Thyroid gland (tissue), 4 donors: ENCODE results near the gene CCL17. TPM values are rescaled to one million over a fixed set of nuclear protein-coding genes. Genes with fewer than 3 reads are reported as not detected.

Source experiments
- DNase-seq, 2 donors: peaks; one replicate each; pipeline ENCODE4 v3.0.0-alpha.2; 2019
- H3K27ac ChIP-seq, 3 donors: fragments of 200-600 bp; sonication (generic); 1 replicate in 2 of 3; 2 replicates in 1 of 3; pipeline ENCODE4 v1.5.1; 2016 to 2019; ENCODE audit warnings: mild to moderate bottlenecking in 1 of 3, moderate library complexity in 1 of 3
- H3K27me3 ChIP-seq: fragments of 200-600 bp; sonication (generic); one replicate; pipeline ENCODE4 v1.5.1; 2019
- H3K36me3 ChIP-seq, 2 donors: fragments of 200-600 bp; sonication (generic); one replicate each; pipeline ENCODE4 v1.5.1; 2016 to 2019
- H3K4me1 ChIP-seq, 2 donors: fragments of 200-600 bp; sonication (generic); one replicate each; pipeline ENCODE4 v1.5.1; 2017 to 2019
- H3K4me3 ChIP-seq, 3 donors: fragments of 200-600 bp; sonication (generic); replicated peaks in 1 of 3; 1 replicate in 2 of 3; 2 replicates in 1 of 3; pipeline ENCODE4 v1.5.1; 2016; ENCODE audit warnings: mild to moderate bottlenecking in 1 of 3
- H3K9me3 ChIP-seq: fragments of 200-600 bp; sonication (generic); one replicate; pipeline ENCODE4 v1.5.1; 2017
- CTCF ChIP-seq, 6 experiments: fragments of 200-600 bp in 3 of 6; fragments of 450-650 bp in 3 of 6; sonication (generic) in 3 of 6; IDR thresholded peaks; one replicate each; pipeline ENCODE4 v1.5.1; 2016 to 2019; ENCODE audit warnings: antibody characterized with exemption in 6 of 6, mild to moderate bottlenecking in 2 of 6, inconsistent platforms in 1 of 6, moderate library complexity in 1 of 6
- POLR2A ChIP-seq, 2 donors: fragments of 450-650 bp; IDR thresholded peaks; one replicate each; pipeline ENCODE4 v1.6.1; 2017; ENCODE audit warnings: antibody characterized with exemption in 2 of 2, mild to moderate bottlenecking in 2 of 2, moderate library complexity in 1 of 2
- WGBS, 2 donors: methylation state at CpG; one replicate each; pipeline ENCODE4 v1.1.5; 2017; 5-methylcytosine and 5-hydroxymethylcytosine counted together
- intact Hi-C: fragments of 100-400 bp; cut with DNase I; formaldehyde crosslinking; loops from one replicate; pipeline ENCODE4 v1.15.1; 2023
- total RNA-seq, 4 donors: library from RNA; depleted of rRNA; stranded (reverse); fragments of >200 nt; gene quantifications; one replicate each; pipeline ENCODE4 v1.2.3, GENCODE V29; 2016

The CCL17 gene
- total RNA-seq, 4 donors from 2014 or later, result not detected

GRCh38 chr16:57444711-57445110 lies 40.1 kb downstream of the CCL17 start:
- peaks cover 18 to 20% of the 10 kb centered on the region in 2 donors for H3K4me1 ChIP-seq
- TF ChIP-seq POLR2A (IDR thresholded peaks at IDR 0.05) (no peak), CTCF (IDR thresholded peaks at IDR 0.05) (no peak)
- no peak overlapping the region for H3K27ac ChIP-seq
- WGBS, 2 donors, result 82 to 86% methylated on average over 3 of the region's 3 CpGs
- no peak overlapping the region for H3K4me3 ChIP-seq
- H3K36me3 ChIP-seq, result peaks cover 0 to under 1% of the 10 kb centered on the region in 2 donors
- intact Hi-C loops, result no loop called here
- H3K9me3 ChIP-seq, result no peaks in the 10 kb centered on the region
- no peak for DNase-seq
- no peaks in the 10 kb centered on the region for H3K27me3 ChIP-seq

GRCh38 chr16:57445510-57445909 lies 40.9 kb downstream of the CCL17 start:
- TF ChIP-seq CTCF (IDR thresholded peaks at IDR 0.05) (no peak), POLR2A (IDR thresholded peaks at IDR 0.05) (no peak)
- Histone ChIP-seq H3K4me1 (peaks cover 18 to 20% of the 10 kb centered on the region in 2 donors), H3K9me3 (no peaks in the 10 kb centered on the region), H3K27me3 (no peaks in the 10 kb centered on the region), H3K4me3 (no peak overlapping the region), H3K36me3 (no peaks in the 10 kb centered on the region), H3K27ac (no peak overlapping the region)
- WGBS, 2 donors, result 92 to 94% methylated on average over 2 of the region's 2 CpGs
- DNase-seq, result no peak
- intact Hi-C loops, result no loop called here

- WGBS, 2 donors, result 5 to 8% methylated on average over 7 to 16 of the region's 28 CpGs
- Histone ChIP-seq H3K9me3 (no peaks in the 10 kb centered on the region), H3K27me3 (no peaks in the 10 kb centered on the region), H3K36me3 (no peaks in the 10 kb centered on the region), H3K4me3 (peak overlapping the region; percentile 53 to 97 (median 88)), H3K27ac (peak overlapping the region; percentile 3 to 92 (median 73)), H3K4me1 (peaks cover 18 to 20% of the 10 kb centered on the region in 2 donors)
- DNase-seq, result peak; percentile 21 to 33
- TF ChIP-seq CTCF (IDR thresholded peaks at IDR 0.05) (no peak), POLR2A (IDR thresholded peaks at IDR 0.05) (no peak)
- intact Hi-C loops, result no loop called here
These were observed 42.1 kb downstream of the CCL17 start for GRCh38 chr16:57446531-57447185.

GRCh38 chr16:57447186-57447962 lies 42.8 kb downstream of the CCL17 start, which contains the start of the genes CIAPIN1 and COQ9:
TSS of gene CIAPIN1 (minus strand) at chr16:57447385. CDS start at chr16:57440928, 6,457 bp downstream.
TSS of gene COQ9 (plus strand) at chr16:57447479. CDS start at chr16:57447506, 27 bp downstream.
- Histone ChIP-seq H3K36me3 (peaks cover 0 to 6% of the 10 kb centered on the region in 2 donors), H3K27ac (peak within 1 kb of the TSS; percentile 65 to 92 (median 73)), H3K4me3 (peak within 1 kb of the TSS; percentile 53 to 97 (median 88)), H3K4me1 (peaks cover 18 to 20% of the 10 kb centered on the region in 2 donors), H3K27me3 (no peaks in the 10 kb centered on the region), H3K9me3 (no peaks in the 10 kb centered on the region)
- 0% methylated on average over 5 to 20 of the region's 68 CpGs for WGBS, 2 donors
- intact Hi-C loops, result no loop called here
- no peak for TF ChIP-seq CTCF (IDR thresholded peaks at IDR 0.05)
- TF ChIP-seq POLR2A (IDR thresholded peaks at IDR 0.05), result peak; percentile 31 to 91
- peak; percentile 95 to 97 for DNase-seq
